Brain microvascular endothelial cell (primary cell): ENCODE data around the gene TTC39A.

Source experiments
- DNase-seq: peaks from one replicate; pipeline ENCODE4 v3.0.0-alpha.2; 2020
- H3K27ac ChIP-seq: fragments of 250-450 bp; sonication (Bioruptor Pico); 2 replicates; pipeline ENCODE4 v1.5.1; 2020; ENCODE audit warnings: mild to moderate bottlenecking, moderate library complexity
- H3K27me3 ChIP-seq: fragments of 250-450 bp; sonication (Bioruptor Pico); replicated peaks from 2 replicates; pipeline ENCODE4 v1.5.1; 2020; ENCODE audit warnings: mild to moderate bottlenecking
- H3K36me3 ChIP-seq: fragments of 250-450 bp; sonication (Bioruptor Pico); replicated peaks from 2 replicates; pipeline ENCODE4 v1.5.1; 2020; ENCODE audit warnings: mild to moderate bottlenecking
- H3K4me3 ChIP-seq: 2 replicates; pipeline ENCODE4 v1.5.1; 2011; ENCODE audit warnings: low read depth, mild to moderate bottlenecking, control low read depth, low read length, moderate library complexity
- CTCF ChIP-seq: IDR thresholded peaks from 2 replicates; pipeline ENCODE4 v1.5.1; 2011; ENCODE audit warnings: low read depth, mild to moderate bottlenecking, moderate library complexity, low read length, control low read depth, inconsistent platforms; ENCODE audit errors: missing control alignments
- in situ Hi-C: cut with HindIII; loops from 2 replicates; pipeline ENCODE4 v1.10.0; 2017; ENCODE audit warnings: low sequenced_read_pairs, low pct_ligation_motif_present

Gene TTC39A

GRCh38 chr1:51336004-51336403 lies 5.6 kb upstream of the TTC39A start:
- H3K36me3 ChIP-seq = no peaks in the 10 kb centered on the region
- H3K27me3 ChIP-seq = no peaks in the 10 kb centered on the region
- no peak for TF ChIP-seq CTCF
- in situ Hi-C loops = no loop called here
- DNase-seq = no peak
- no peak overlapping the region for H3K27ac ChIP-seq
- H3K4me3 ChIP-seq = no peak overlapping the region

- in situ Hi-C loops = no loop called here
Observed at GRCh38 chr1:51331206-51332100, 1.1 kb upstream of the TTC39A start.

GRCh38 chr1:51329443-51330325 lies 678 bp downstream of the TTC39A start:
- Histone ChIP-seq H3K4me3 (peak overlapping the region; percentile 22), H3K27me3 (no peaks in the 10 kb centered on the region), H3K36me3 (no peaks in the 10 kb centered on the region), H3K27ac (no peak overlapping the region)
- in situ Hi-C loops = no loop called here
- no peak for DNase-seq
- no peak for TF ChIP-seq CTCF

More at GRCh38 chr1:51331206-51332100, 1.1 kb upstream of the TTC39A start:
- Histone ChIP-seq H3K36me3 (no peaks in the 10 kb centered on the region), H3K4me3 (no peak overlapping the region), H3K27ac (no peak overlapping the region), H3K27me3 (no peaks in the 10 kb centered on the region)
- peak; percentile 39 for DNase-seq
- no peak for TF ChIP-seq CTCF

- Histone ChIP-seq H3K4me3 (no peak overlapping the region), H3K36me3 (no peaks in the 10 kb centered on the region), H3K27me3 (no peaks in the 10 kb centered on the region), H3K27ac (no peak overlapping the region)
- in situ Hi-C loops = no loop called here
- no peak for DNase-seq
- no peak for TF ChIP-seq CTCF
Observed at GRCh38 chr1:51328926-51329325, 1.4 kb downstream of the TTC39A start.

GRCh38 chr1:51328279-51328678 lies 2.1 kb downstream of the TTC39A start:
- in situ Hi-C loops = no loop called here
- Histone ChIP-seq H3K36me3 (no peaks in the 10 kb centered on the region), H3K27ac (no peak overlapping the region), H3K4me3 (no peak overlapping the region), H3K27me3 (no peaks in the 10 kb centered on the region)
- no peak for TF ChIP-seq CTCF
- peak; percentile 33 for DNase-seq
